H1 (cell line): ENCODE data around the gene CENATAC. TPM values are rescaled to one million over a fixed set of nuclear protein-coding genes. Genes with fewer than 3 reads are reported as not detected.

Experiments used
- BACH1 ChIP-seq: IDR thresholded peaks from 2 replicates; pipeline ENCODE4 v1.6.1; 2012; ENCODE audit warnings: low read length, improper control_type of control experiment
- CBX8 ChIP-seq: fragments of 300-800, 300-1000 bp; sonication (generic); IDR thresholded peaks from 2 replicates; pipeline ENCODE4 v1.7.1; 2016; ENCODE audit warnings: low read depth, low read length, borderline replicate concordance
- CEBPB ChIP-seq: IDR thresholded peaks from 2 replicates; pipeline ENCODE4 v1.6.1; 2012; ENCODE audit warnings: low read depth, low read length
- CTCF ChIP-seq, 3 experiments: IDR thresholded peaks; 1 replicate in 2 of 3; 2 replicates in 1 of 3; pipeline versions ENCODE4 v1.5.1 to v1.6.1; 2011; ENCODE audit warnings: low read length in 3 of 3, mild to moderate bottlenecking in 3 of 3, inconsistent platforms in 2 of 3, low read depth in 1 of 3, moderate library complexity in 1 of 3; ENCODE audit not compliant: insufficient read depth in 1 of 3; ENCODE audit errors: control extremely low read depth in 1 of 3
- EZH2 ChIP-seq: fragments of 200-600 bp; sonication (generic); IDR thresholded peaks from 2 replicates; pipeline ENCODE4 v1.7.1; 2012; ENCODE audit warnings: low read depth, mild to moderate bottlenecking, moderate library complexity, low read length, inconsistent platforms; ENCODE audit not compliant: severe bottlenecking
- GABPA ChIP-seq: IDR thresholded peaks from 2 replicates; pipeline ENCODE4 v1.6.1; 2011; ENCODE audit warnings: mild to moderate bottlenecking, low read length, moderate library complexity, borderline replicate concordance; ENCODE audit not compliant: insufficient read depth
- HDAC6 ChIP-seq: IDR thresholded peaks from one replicate; pipeline ENCODE4 v1.7.1; 2012; ENCODE audit warnings: low read depth, mild to moderate bottlenecking, inconsistent platforms, low read length, moderate library complexity
- NRF1 ChIP-seq: IDR thresholded peaks from 2 replicates; pipeline ENCODE4 v1.6.1; 2011; ENCODE audit warnings: mild to moderate bottlenecking, low read depth, low read length, improper control_type of control experiment
- POU5F1 ChIP-seq: IDR thresholded peaks from 2 replicates; pipeline ENCODE4 v1.6.1; 2011; ENCODE audit warnings: low read depth, mild to moderate bottlenecking, low read length, moderate library complexity
- RFX5 ChIP-seq: IDR thresholded peaks from 2 replicates; pipeline ENCODE4 v1.6.1; 2011; ENCODE audit warnings: low read depth, low read length, improper control_type of control experiment, borderline replicate concordance
- RNF2 ChIP-seq: fragments of 200-900, 300-1000 bp; sonication (generic); IDR thresholded peaks from 2 replicates; pipeline ENCODE4 v1.7.1; 2016; ENCODE audit warnings: borderline replicate concordance, low read depth, mild to moderate bottlenecking, antibody characterized with exemption, low read length; ENCODE audit not compliant: poor library complexity, severe bottlenecking; ENCODE audit errors: missing control alignments
- RXRA ChIP-seq: IDR thresholded peaks from 2 replicates; pipeline ENCODE4 v1.6.1; 2011; ENCODE audit warnings: low read depth, mild to moderate bottlenecking, low read length, moderate library complexity; ENCODE audit not compliant: insufficient read depth
- SP1 ChIP-seq: IDR thresholded peaks from 2 replicates; pipeline ENCODE4 v1.6.1; 2011; ENCODE audit warnings: low read depth, low read length
- SP4 ChIP-seq: IDR thresholded peaks from 2 replicates; pipeline ENCODE4 v1.6.1; 2012; ENCODE audit warnings: low read length, inconsistent platforms
- SRF ChIP-seq: IDR thresholded peaks from 2 replicates; pipeline ENCODE4 v1.6.1; 2011; ENCODE audit warnings: mild to moderate bottlenecking, low read depth, low read length, moderate library complexity
- TAF1 ChIP-seq: IDR thresholded peaks from 2 replicates; pipeline ENCODE4 v1.6.1; 2011; ENCODE audit warnings: mild to moderate bottlenecking, low read depth, low read length
- TCF12 ChIP-seq: IDR thresholded peaks from 2 replicates; pipeline ENCODE4 v1.6.1; 2011; ENCODE audit warnings: low read depth, mild to moderate bottlenecking, low read length
- ZNF274 ChIP-seq: IDR thresholded peaks from 2 replicates; pipeline ENCODE4 v1.7.0; 2012; ENCODE audit warnings: low read length, borderline replicate concordance; ENCODE audit errors: extremely low read depth
- polyA plus RNA-seq, 7 experiments: library from polyadenylated mRNA; depleted of rRNA in 3 of 7; stranded (reverse) in 5 of 7; unstranded in 2 of 7; fragments of >200 nt in 5 of 7; fragments of 200-250 nt in 2 of 7; gene quantifications; 1 replicate in 5 of 7; 2 replicates in 1 of 7; 4 replicates in 1 of 7; pipeline versions ENCODE4 v1.2.1 to v1.2.3, GENCODE V29; 2011 to 2013; ENCODE audit warnings: missing spikeins in 2 of 7, mixed read lengths in 2 of 7
- total RNA-seq: library from RNA; stranded (reverse); fragmentation: NEBNext Ultra II Directional; extraction: Animal tissue kit (Norgen Biotek cat#: 25700); gene quantifications from 2 replicates; pipeline ENCODE4 v1.2.1, GENCODE V29; 2021
- TF ChIP-seq, protein P1 (sequence below): IDR thresholded peaks from 2 replicates; pipeline ENCODE4 v1.6.1; 2011; ENCODE audit warnings: low read length, improper control_type of control experiment
- TF ChIP-seq, protein P2 (sequence below): IDR thresholded peaks from 2 replicates; pipeline ENCODE4 v1.6.1; 2011; ENCODE audit warnings: low read depth, mild to moderate bottlenecking, low read length; ENCODE audit not compliant: insufficient read depth

The CENATAC gene
- total and polyA plus RNA-seq, 2 of the 8 experiments (the other 6 are each of a cell fraction or from before 2014, with no cell fraction given), result 22.7 to 36.4 TPM

- 0 out of 2 replicates have a peak, but pooled peaks have one; percentile 7 for TF ChIP-seq SP1
- TF ChIP-seq GABPA, result no peak
- TF ChIP-seq, protein P1, sequence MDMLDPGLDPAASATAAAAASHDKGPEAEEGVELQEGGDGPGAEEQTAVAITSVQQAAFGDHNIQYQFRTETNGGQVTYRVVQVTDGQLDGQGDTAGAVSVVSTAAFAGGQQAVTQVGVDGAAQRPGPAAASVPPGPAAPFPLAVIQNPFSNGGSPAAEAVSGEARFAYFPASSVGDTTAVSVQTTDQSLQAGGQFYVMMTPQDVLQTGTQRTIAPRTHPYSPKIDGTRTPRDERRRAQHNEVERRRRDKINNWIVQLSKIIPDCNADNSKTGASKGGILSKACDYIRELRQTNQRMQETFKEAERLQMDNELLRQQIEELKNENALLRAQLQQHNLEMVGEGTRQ, result no peak
- TF ChIP-seq EZH2, result no peak
- peak; percentile 30; the same call in 1 of the 2 replicates for TF ChIP-seq NRF1
- TF ChIP-seq TCF12, result no peak
- no peak for TF ChIP-seq SRF
- TF ChIP-seq CBX8, result no peak
- no peak for TF ChIP-seq HDAC6
- no peak for TF ChIP-seq POU5F1
- TF ChIP-seq SP4, result no peak
- TF ChIP-seq, protein P2, sequence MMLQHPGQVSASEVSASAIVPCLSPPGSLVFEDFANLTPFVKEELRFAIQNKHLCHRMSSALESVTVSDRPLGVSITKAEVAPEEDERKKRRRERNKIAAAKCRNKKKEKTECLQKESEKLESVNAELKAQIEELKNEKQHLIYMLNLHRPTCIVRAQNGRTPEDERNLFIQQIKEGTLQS, result no peak
- no peak for TF ChIP-seq ZNF274
- no peak for TF ChIP-seq RXRA
- TF ChIP-seq CEBPB, result no peak
- TF ChIP-seq CTCF (IDR thresholded peaks at IDR 0.05; ENCODE audit: control extremely low read depth in 1 of 3, insufficient read depth in 1 of 3, low read depth in 1 of 3, low read length in 3 of 3), result no peak
- TF ChIP-seq TAF1, result peak; percentile 81
- no peak for TF ChIP-seq RFX5
- no peak for TF ChIP-seq RNF2
- no peak for TF ChIP-seq BACH1
Measured at GRCh38 chr11:118997627-118998387, at the start of gene CENATAC (continued).
